Loucy (cell line): ENCODE data around the gene GULP1.

ENCODE experiments used
- EZH2phosphoT487 ChIP-seq: fragments of 200-600 bp; IDR thresholded peaks from 2 replicates; pipeline ENCODE4 v1.6.1; 2018; ENCODE audit warnings: antibody characterized with exemption, mild to moderate bottlenecking, moderate library complexity, borderline replicate concordance
- TF ChIP-seq, protein P1 (sequence below): fragments of 200-600 bp; sonication (generic); conservative IDR thresholded peaks from 2 replicates; pipeline ENCODE4 v1.5.1; 2014; ENCODE audit warnings: mild to moderate bottlenecking, antibody characterized with exemption, low read length

DNA sequence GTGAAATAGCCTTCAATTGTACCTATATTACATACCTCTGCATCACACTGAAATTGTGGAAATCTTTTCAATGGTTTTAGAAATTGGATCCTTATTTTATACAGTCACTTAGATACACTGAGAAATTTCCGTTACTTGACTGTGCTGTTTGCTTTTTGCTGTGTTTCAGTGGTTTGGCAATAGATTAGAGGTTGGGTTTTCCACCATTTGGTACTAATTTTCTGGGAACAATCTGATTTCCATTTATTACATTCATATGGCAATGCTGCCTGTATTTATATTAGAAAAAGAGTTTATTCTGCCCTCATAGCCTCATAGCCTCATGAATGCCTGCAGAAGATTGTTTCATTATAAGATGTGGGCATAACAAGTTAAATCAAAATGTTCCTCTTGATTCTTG lies 285.0 kb downstream of the GULP1 start:
- TF ChIP-seq, protein P1, sequence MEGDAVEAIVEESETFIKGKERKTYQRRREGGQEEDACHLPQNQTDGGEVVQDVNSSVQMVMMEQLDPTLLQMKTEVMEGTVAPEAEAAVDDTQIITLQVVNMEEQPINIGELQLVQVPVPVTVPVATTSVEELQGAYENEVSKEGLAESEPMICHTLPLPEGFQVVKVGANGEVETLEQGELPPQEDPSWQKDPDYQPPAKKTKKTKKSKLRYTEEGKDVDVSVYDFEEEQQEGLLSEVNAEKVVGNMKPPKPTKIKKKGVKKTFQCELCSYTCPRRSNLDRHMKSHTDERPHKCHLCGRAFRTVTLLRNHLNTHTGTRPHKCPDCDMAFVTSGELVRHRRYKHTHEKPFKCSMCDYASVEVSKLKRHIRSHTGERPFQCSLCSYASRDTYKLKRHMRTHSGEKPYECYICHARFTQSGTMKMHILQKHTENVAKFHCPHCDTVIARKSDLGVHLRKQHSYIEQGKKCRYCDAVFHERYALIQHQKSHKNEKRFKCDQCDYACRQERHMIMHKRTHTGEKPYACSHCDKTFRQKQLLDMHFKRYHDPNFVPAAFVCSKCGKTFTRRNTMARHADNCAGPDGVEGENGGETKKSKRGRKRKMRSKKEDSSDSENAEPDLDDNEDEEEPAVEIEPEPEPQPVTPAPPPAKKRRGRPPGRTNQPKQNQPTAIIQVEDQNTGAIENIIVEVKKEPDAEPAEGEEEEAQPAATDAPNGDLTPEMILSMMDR: no peak
- TF ChIP-seq EZH2phosphoT487: no peak
